Measurements from ENCODE around the gene SLC35G6. TPM values are rescaled to one million over a fixed set of nuclear protein-coding genes. Genes with fewer than 3 reads are reported as not detected.
"Not testable (repeated sequence)": the region's sequence is repeated elsewhere in the genome, so short reads cannot be mapped to it uniquely, and the experiment has no call there.

The SLC35G6 gene
- not detected for total RNA-seq

DNA sequence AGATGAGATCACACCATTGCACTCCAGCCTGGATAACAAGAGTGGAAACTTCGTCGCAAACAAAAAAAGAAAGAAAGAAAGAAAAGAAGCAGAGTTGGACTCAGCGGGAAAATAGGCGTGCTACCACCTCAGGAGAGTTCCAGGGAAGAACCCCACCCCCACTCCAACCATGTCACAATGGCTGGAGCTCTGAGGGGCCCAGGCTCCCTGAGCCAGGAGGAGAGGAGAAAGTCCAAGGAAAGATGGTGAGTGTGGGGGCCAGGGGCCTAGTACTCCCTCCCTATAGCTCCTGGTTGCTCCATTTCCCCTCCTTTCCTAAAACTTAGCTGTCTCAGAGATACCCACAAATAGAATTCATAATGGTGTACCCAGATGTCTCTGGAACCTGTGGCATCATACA is at the start of gene SLC35G6:
SLC35G6 (plus strand) TSS at position 172 of the 400 bp plus-strand sequence; CDS start at position 243, 71 bp downstream.
- not testable (repeated sequence) for DNase-seq (ENCODE audit: low spot score); H3K9me3 ChIP-seq; H3K4me3 ChIP-seq; H3K36me3 ChIP-seq; H3K27me3 ChIP-seq (replicated peaks; ENCODE audit: insufficient read depth)
- intact Hi-C loops (cut with DNase I) = loop anchor here (10.0 kb wide), 2 partner anchors 126 to 204 kb away; partner anchors contain the start of genes KCTD11, TMEM95, TP53 and WRAP53
- WGBS = 86% methylated on average over 4 of the region's 4 CpGs
- Histone ChIP-seq H3K4me1 (replicated peaks) (peaks cover 17% of the 10 kb centered on the region), H3K27ac (peak within 1 kb of the TSS; percentile 100)

DNA sequence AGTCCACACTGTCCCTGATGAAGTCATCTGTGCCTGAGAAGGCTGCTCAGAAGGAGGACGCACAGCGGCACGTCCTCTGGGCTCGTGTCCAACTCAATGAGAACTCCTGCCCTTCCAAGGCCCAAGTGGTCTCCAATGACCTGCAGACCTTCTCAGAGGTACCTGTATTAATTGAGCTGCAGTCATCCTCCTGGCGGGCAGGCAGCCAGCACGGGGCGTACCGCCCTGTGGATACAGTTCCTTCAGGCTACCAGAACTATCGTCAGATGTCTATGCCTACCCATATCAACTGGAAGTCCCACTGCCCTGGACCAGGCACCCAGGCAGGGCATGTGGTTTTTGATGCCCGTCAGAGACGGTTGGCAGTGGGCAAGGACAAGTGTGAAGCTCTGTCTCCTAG is 49.0 kb upstream of the SLC35G6 start:
- no peak for DNase-seq (ENCODE audit: low spot score)
- Histone ChIP-seq H3K36me3 (no peaks in the 10 kb centered on the region), H3K9me3 (no peaks in the 10 kb centered on the region), H3K4me3 (no peak overlapping the region), H3K4me1 (replicated peaks) (peaks cover 6% of the 10 kb centered on the region), H3K27me3 (replicated peaks; ENCODE audit: insufficient read depth) (no peaks in the 10 kb centered on the region), H3K27ac (no peak overlapping the region)
- intact Hi-C loops (cut with DNase I) = no loop called here
- TF ChIP-seq POLR2AphosphoS5 (IDR thresholded peaks at IDR 0.05) (no peak), POLR2A (IDR thresholded peaks at IDR 0.05) (no peak), CTCF (IDR thresholded peaks at IDR 0.05) (no peak)
- WGBS = 94% methylated on average over 11 of the region's 11 CpGs

GRCh38 chr17:7435676-7436555 is 45.3 kb upstream of the SLC35G6 start:
- Histone ChIP-seq H3K36me3 (no peaks in the 10 kb centered on the region), H3K9me3 (no peaks in the 10 kb centered on the region), H3K27ac (peak overlapping the region; percentile 81 to 82), H3K4me1 (replicated peaks) (peaks cover 15% of the 10 kb centered on the region), H3K27me3 (replicated peaks; ENCODE audit: insufficient read depth) (no peaks in the 10 kb centered on the region), H3K4me3 (peak overlapping the region; percentile 26 to 40)
- WGBS = 7% methylated on average over 49 of the region's 49 CpGs
- DNase-seq (ENCODE audit: low spot score) = peak; percentile 25
- intact Hi-C loops (cut with DNase I) = loop anchor here (1.0 to 5.0 kb wide), 3 partner anchors 41 to 126 kb away; partner anchors contain the start of genes SENP3 and ZBTB4
- TF ChIP-seq POLR2AphosphoS5 (IDR thresholded peaks at IDR 0.05) (no peak), POLR2A (IDR thresholded peaks at IDR 0.05) (peak; percentile 13), CTCF (IDR thresholded peaks at IDR 0.05) (peak in 1 of 4 experiments; percentile 41)

DNA sequence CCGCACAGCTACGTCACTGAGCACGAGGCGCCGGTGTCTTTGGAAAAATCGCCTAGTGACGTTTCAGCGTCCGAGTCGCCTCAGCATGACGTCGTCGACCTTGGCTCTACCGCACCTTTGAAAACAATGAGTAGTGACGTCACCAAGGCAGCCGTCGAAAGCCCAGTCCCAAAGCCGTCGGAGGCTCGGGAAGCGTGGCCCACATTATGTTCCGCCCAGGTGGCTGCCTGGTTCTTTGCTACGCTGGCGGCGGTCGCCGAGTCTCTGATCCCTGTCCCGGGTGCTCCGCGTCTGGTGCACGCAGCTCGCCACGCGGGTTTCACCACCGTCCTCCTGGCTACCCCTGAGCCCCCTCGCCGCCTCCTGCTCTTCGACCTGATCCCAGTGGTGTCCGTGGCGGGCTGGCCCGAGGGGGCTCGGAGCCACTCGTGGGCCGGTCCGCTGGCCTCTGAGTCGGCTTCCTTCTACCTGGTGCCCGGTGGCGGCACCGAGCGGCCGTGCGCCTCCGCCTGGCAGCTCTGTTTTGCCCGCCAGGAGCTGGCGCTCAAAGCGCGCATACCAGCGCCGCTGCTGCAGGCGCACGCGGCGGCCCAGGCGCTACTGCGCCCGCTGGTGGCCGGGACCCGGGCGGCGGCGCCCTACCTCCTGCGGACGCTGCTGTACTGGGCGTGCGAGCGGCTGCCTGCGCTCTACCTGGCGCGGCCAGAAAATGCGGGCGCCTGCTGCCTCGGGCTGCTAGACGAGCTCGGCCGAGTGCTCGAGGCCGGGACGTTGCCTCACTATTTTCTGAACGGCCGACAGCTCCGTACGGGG is 44.5 kb upstream of the SLC35G6 start:
- WGBS = 10% methylated on average over 89 of the region's 92 CpGs

More for the DNA sequence above, 44.5 kb upstream of the SLC35G6 start:
- Histone ChIP-seq H3K4me1 (replicated peaks) (peaks cover 15% of the 10 kb centered on the region), H3K27me3 (replicated peaks; ENCODE audit: insufficient read depth) (no peaks in the 10 kb centered on the region), H3K27ac (peak overlapping the region; percentile 81 to 82), H3K36me3 (no peaks in the 10 kb centered on the region), H3K4me3 (peak overlapping the region; percentile 26 to 40), H3K9me3 (no peaks in the 10 kb centered on the region)
- intact Hi-C loops (cut with DNase I) = loop anchor here (1.0 to 5.0 kb wide), 3 partner anchors 41 to 126 kb away; partner anchors contain the start of genes SENP3 and ZBTB4
- peak; percentile 40 for TF ChIP-seq POLR2A (IDR thresholded peaks at IDR 0.05)
- TF ChIP-seq POLR2AphosphoS5 (IDR thresholded peaks at IDR 0.05) = peak; percentile 48
- peak; percentile 88 to 98 (median 94) for TF ChIP-seq CTCF (IDR thresholded peaks at IDR 0.05)
- DNase-seq (ENCODE audit: low spot score) = peak; percentile 79

Data from prostate gland (tissue), 2 donors.